Spleen (tissue), 11 donors: ENCODE measurements around the gene MED13. TPM values are rescaled to one million over a fixed set of nuclear protein-coding genes. Genes with fewer than 3 reads are reported as not detected.

Experiments
- DNase-seq: peaks from one replicate; pipeline ENCODE4 v3.0.0-alpha.2; 2020
- H3K27ac ChIP-seq, 8 donors: fragments of 200-600 bp; sonication (generic) in 7 of 8; 1 replicate in 4 of 8; 2 replicates in 4 of 8; pipeline versions ENCODE4 v1.5.0 to v1.8.0; 2016 to 2021; ENCODE audit warnings: inconsistent platforms in 4 of 8, mild to moderate bottlenecking in 4 of 8, moderate library complexity in 1 of 8
- H3K27me3 ChIP-seq, 7 donors: fragments of 200-600 bp; sonication (generic) in 6 of 7; replicated peaks in 1 of 7; 1 replicate in 4 of 7; 2 replicates in 3 of 7; pipeline versions ENCODE4 v1.5.0 to v1.8.0; 2016 to 2021; ENCODE audit warnings: inconsistent platforms in 3 of 7, mild to moderate bottlenecking in 1 of 7
- H3K36me3 ChIP-seq, 6 donors: fragments of 200-600 bp; sonication (generic) in 5 of 6; 1 replicate in 4 of 6; 2 replicates in 2 of 6; pipeline versions ENCODE4 v1.5.0 to v1.8.0; 2016 to 2021; ENCODE audit warnings: inconsistent platforms in 2 of 6
- H3K4me1 ChIP-seq, 6 donors: fragments of 200-600 bp; sonication (generic) in 5 of 6; 1 replicate in 3 of 6; 2 replicates in 3 of 6; pipeline versions ENCODE4 v1.5.0 to v1.8.0; 2016 to 2021; ENCODE audit warnings: inconsistent platforms in 3 of 6
- H3K4me3 ChIP-seq, 8 donors: fragments of 200-600 bp; sonication (generic) in 7 of 8; 1 replicate in 4 of 8; 2 replicates in 4 of 8; pipeline versions ENCODE4 v1.5.0 to v1.8.0; 2016 to 2021; ENCODE audit warnings: inconsistent platforms in 4 of 8, mild to moderate bottlenecking in 4 of 8, moderate library complexity in 2 of 8
- H3K9me3 ChIP-seq, 8 donors: fragments of 200-600 bp; sonication (generic) in 7 of 8; 1 replicate in 4 of 8; 2 replicates in 4 of 8; pipeline versions ENCODE4 v1.5.0 to v1.8.0; 2016 to 2021; ENCODE audit warnings: inconsistent platforms in 4 of 8
- POLR2A ChIP-seq, 3 donors: fragments of 450-650 bp; IDR thresholded peaks; one replicate each; pipeline ENCODE4 v1.5.1; 2017; ENCODE audit warnings: antibody characterized with exemption in 3 of 3, mild to moderate bottlenecking in 1 of 3
- POLR2AphosphoS5 ChIP-seq, 3 donors: sonication (generic); formaldehyde crosslinking; IDR thresholded peaks; one replicate each; pipeline ENCODE4 v1.5.1; 2017; ENCODE audit warnings: antibody characterized with exemption in 3 of 3
- WGBS, 5 donors: extraction: QIAGEN DNeasy Blood & Tissue Kit in 3 of 5; methylation state at CpG; one replicate each; pipeline versions ENCODE4 v1.1.5 to v1.1.7; 2013 to 2018; 5-methylcytosine and 5-hydroxymethylcytosine counted together
- intact Hi-C: fragments of 100-400 bp; cut with DNase I; formaldehyde crosslinking; loops from one replicate; pipeline ENCODE4 v1.15.0; 2023; ENCODE audit warnings: low total_unique reads
- polyA plus RNA-seq, 3 donors: library from polyadenylated mRNA; stranded (reverse); fragments of 200-250 nt; gene quantifications; one replicate each; pipeline ENCODE4 v1.2.1, GENCODE V29; 2013
- total RNA-seq, 7 donors: library from RNA; depleted of rRNA in 3 of 7; stranded (reverse); fragments of >200 nt in 3 of 7; fragmentation: NEBNext Ultra II Directional in 4 of 7; extraction: Animal tissue kit (Norgen Biotek cat#: 25700) in 4 of 7; gene quantifications; one replicate each; pipeline versions ENCODE4 v1.1.0 to v1.2.1, GENCODE V29; 2016 to 2021
- TF ChIP-seq, protein P1 (sequence below), 11 experiments: fragments of 200-600 bp in 7 of 11; fragments of 450-650 bp in 4 of 11; sonication (generic) in 4 of 11; IDR thresholded peaks in 8 of 11; conservative IDR thresholded peaks in 3 of 11; 1 replicate in 7 of 11; 2 replicates in 4 of 11; pipeline versions ENCODE4 v1.4.0 to v1.8.0; 2016 to 2021; ENCODE audit warnings: antibody characterized with exemption in 11 of 11, inconsistent platforms in 4 of 11, mild to moderate bottlenecking in 1 of 11
- donor health status: healthy with polysubstance abuse.
- donor health status: DM: no; HTN: no; CAD: no; lungs with moderate emphysema.
- donor health status: DM: no; HTN: no; CAD: no.
- donor health status: Bipolar disorder and iron deficiency.
- donor health status: healthy.
- donor health status: DM: no; HTN: no; CAD: no.
- donor health status: DM: yes; HTN: yes; CAD: no.

The MED13 gene
- total and polyA plus RNA-seq, 10 donors, result 4.0 to 104 (median 79.8) TPM

DNA sequence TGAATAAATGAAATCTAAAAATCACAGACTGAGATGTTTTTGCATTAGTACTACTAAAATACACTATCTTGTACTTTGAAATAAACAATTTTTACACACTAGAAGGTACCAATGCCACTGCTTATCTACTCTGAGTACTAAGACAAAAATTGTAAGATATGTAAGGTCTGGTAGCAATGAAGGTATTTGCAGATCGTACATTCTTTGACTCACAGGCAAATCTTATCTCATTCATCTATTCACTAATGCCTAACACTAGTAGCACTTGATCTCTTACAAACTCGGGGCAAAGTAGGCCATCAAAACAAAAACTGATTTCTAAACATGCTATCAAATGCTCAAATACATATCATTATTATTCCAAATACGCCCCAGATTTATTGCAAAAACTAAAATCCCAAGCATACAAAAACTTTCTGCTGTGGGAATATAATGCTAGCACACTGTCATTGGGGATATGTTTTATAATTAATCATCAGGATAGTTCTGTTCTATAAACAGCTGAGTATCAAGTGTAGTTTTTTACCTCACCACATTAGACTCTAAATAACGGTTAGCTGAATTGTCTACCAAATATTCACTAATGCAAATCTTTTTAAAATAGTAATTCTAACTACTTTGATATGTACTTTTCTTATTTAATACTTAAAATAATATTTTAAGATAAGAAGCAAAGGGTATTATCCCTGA lies 68.0 kb downstream of the MED13 start:
- 89 to 96% (median 91%) methylated on average over 4 of the region's 4 CpGs for WGBS, 5 donors
- H3K4me1 ChIP-seq, result peaks cover 0 to 50% (median 9%) of the 10 kb centered on the region in 6 donors
- peaks cover 5 to 61% (median 27%) of the 10 kb centered on the region in 6 donors for H3K36me3 ChIP-seq
- intact Hi-C loops, result no loop called here
- H3K27ac ChIP-seq, result no peak overlapping the region
- H3K4me3 ChIP-seq, result no peak overlapping the region
- H3K27me3 ChIP-seq, result no peaks in the 10 kb centered on the region
- no peak for DNase-seq
- no peaks in the 10 kb centered on the region for H3K9me3 ChIP-seq
- TF ChIP-seq, protein P1, sequence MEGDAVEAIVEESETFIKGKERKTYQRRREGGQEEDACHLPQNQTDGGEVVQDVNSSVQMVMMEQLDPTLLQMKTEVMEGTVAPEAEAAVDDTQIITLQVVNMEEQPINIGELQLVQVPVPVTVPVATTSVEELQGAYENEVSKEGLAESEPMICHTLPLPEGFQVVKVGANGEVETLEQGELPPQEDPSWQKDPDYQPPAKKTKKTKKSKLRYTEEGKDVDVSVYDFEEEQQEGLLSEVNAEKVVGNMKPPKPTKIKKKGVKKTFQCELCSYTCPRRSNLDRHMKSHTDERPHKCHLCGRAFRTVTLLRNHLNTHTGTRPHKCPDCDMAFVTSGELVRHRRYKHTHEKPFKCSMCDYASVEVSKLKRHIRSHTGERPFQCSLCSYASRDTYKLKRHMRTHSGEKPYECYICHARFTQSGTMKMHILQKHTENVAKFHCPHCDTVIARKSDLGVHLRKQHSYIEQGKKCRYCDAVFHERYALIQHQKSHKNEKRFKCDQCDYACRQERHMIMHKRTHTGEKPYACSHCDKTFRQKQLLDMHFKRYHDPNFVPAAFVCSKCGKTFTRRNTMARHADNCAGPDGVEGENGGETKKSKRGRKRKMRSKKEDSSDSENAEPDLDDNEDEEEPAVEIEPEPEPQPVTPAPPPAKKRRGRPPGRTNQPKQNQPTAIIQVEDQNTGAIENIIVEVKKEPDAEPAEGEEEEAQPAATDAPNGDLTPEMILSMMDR (IDR thresholded peaks at IDR 0.05 in 8 of 11, conservative IDR thresholded peaks at IDR 0.05 in 3 of 11), result no peak
- no peak for TF ChIP-seq POLR2A (IDR thresholded peaks at IDR 0.05)
- no peak for TF ChIP-seq POLR2AphosphoS5 (IDR thresholded peaks at IDR 0.05)

DNA sequence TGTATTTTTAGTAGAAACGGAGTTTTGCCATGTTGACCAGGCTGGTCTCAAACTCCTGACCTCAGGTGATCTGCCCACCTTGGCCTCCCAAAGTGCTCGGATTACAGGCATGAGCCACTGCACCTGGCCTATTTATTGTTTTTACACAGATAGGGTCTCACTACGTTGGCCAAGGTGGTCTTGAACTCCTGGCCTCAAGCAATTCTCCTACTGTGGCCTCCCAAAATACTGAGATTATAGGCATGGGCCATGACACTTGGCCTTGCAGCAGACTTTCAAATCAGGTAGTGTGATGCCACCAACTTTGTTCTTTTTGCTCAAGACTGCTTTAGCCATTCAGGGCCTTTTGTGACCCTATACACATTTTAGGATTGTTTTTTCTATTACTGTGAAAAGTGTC lies 75.6 kb downstream of the MED13 start:
- no peak overlapping the region for H3K4me3 ChIP-seq
- TF ChIP-seq, protein P1 (IDR thresholded peaks at IDR 0.05 in 8 of 11, conservative IDR thresholded peaks at IDR 0.05 in 3 of 11), result no peak
- no peaks in the 10 kb centered on the region for H3K4me1 ChIP-seq
- WGBS, 5 donors, result 94 to 100% (median 98%) methylated on average over 3 of the region's 3 CpGs
- no peak overlapping the region for H3K27ac ChIP-seq
- no peaks in the 10 kb centered on the region for H3K27me3 ChIP-seq
- intact Hi-C loops, result no loop called here
- DNase-seq, result no peak
- no peaks in the 10 kb centered on the region for H3K9me3 ChIP-seq
- peaks cover 3 to 100% (median 74%) of the 10 kb centered on the region in 6 donors for H3K36me3 ChIP-seq

DNA sequence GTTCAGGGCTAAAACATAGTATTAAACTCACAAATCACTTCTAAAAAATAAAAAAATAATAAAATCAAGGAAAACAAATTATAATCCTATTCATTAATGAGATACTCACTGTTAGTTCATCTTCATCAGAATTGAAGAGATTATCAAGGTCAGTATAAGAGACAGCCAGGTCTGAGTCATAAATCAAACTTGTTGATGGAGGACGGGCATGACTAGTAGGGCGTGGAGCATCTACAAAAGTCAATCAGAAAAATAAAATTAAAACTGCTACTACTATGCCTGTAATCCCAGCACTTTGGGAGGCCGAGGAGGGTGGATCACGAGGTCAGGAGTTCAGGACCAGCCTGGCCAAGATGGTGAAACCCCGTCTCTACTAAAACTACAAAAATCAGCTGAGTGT lies 78.2 kb downstream of the MED13 start:
- no peak overlapping the region for H3K4me3 ChIP-seq
- TF ChIP-seq POLR2A (IDR thresholded peaks at IDR 0.05) (no peak), POLR2AphosphoS5 (IDR thresholded peaks at IDR 0.05) (no peak)
- TF ChIP-seq, protein P1 (IDR thresholded peaks at IDR 0.05 in 8 of 11, conservative IDR thresholded peaks at IDR 0.05 in 3 of 11), result no peak
- H3K27ac ChIP-seq, result no peak overlapping the region
- no peaks in the 10 kb centered on the region for H3K4me1 ChIP-seq
- no peak for DNase-seq
- intact Hi-C loops, result no loop called here
- H3K36me3 ChIP-seq, result peaks cover 0 to 100% (median 79%) of the 10 kb centered on the region in 6 donors
- H3K9me3 ChIP-seq, result no peaks in the 10 kb centered on the region
- WGBS, 5 donors, result 86 to 96% (median 93%) methylated on average over 5 of the region's 5 CpGs
- H3K27me3 ChIP-seq, result no peaks in the 10 kb centered on the region

DNA sequence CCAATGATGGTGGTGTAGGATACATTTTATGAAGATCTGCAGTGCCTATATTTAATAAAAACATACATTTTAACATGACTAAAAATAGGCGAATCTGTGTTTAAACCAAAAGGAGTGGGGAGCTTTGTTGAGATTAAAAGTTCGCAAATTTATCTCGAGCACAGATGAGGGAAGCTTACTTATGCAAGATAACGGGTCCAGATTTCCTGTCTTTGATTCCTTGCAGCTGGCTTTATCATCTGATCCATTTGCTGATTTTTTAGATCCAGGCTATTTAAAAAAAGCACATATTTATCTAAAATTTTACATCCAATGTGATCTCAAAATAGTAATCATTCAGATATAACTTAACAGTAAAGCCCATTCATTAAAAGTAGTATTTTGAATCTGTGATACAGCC lies 80.3 kb downstream of the MED13 start:
- no peak overlapping the region for H3K27ac ChIP-seq
- no peak for DNase-seq
- H3K4me3 ChIP-seq, result no peak overlapping the region
- TF ChIP-seq, protein P1 (IDR thresholded peaks at IDR 0.05 in 8 of 11, conservative IDR thresholded peaks at IDR 0.05 in 3 of 11), result no peak
- TF ChIP-seq POLR2AphosphoS5 (IDR thresholded peaks at IDR 0.05) (no peak), POLR2A (IDR thresholded peaks at IDR 0.05) (no peak)
- H3K27me3 ChIP-seq, result no peaks in the 10 kb centered on the region
- no peaks in the 10 kb centered on the region for H3K9me3 ChIP-seq
- WGBS, 5 donors, result 42 to 73% (median 55%) methylated on average over 4 of the region's 4 CpGs
- peaks cover 0 to 100% (median 76%) of the 10 kb centered on the region in 6 donors for H3K36me3 ChIP-seq
- H3K4me1 ChIP-seq, result no peaks in the 10 kb centered on the region
- intact Hi-C loops, result no loop called here
